ENCODE data around the gene TCF12.

TCF12 gene

DNA sequence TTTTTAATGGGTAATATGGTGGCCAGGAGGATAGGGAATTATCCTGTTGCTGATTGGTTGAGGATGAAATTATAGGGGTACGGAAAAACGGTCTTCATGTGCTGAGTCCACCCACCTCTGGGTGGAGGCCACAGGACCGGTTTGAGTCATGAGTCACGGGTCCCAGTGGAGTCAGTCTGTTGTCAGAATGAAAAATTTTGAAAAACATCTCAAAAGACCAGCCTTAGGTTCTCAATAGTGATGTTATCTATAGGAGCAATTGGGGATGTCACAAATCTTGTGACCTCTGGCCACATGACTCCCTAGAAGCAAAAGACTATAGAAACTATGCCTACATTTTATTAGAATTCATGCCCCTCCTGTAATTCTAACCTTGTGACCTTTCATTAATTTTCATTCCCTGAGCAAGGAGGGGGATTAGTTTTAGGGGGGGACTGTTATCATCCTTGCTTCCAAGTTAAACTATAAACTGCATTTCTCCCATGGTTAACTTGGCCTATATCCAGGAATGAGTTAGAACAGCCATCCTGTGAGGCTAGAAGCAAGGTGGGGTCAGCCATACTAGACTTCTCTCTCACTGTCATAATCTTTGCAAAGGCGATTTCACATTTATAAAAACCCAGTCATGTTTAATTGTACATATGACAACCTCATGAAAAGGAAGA is 101.2 kb downstream of the TCF12 start:
- no peak for DNase-seq

DNA sequence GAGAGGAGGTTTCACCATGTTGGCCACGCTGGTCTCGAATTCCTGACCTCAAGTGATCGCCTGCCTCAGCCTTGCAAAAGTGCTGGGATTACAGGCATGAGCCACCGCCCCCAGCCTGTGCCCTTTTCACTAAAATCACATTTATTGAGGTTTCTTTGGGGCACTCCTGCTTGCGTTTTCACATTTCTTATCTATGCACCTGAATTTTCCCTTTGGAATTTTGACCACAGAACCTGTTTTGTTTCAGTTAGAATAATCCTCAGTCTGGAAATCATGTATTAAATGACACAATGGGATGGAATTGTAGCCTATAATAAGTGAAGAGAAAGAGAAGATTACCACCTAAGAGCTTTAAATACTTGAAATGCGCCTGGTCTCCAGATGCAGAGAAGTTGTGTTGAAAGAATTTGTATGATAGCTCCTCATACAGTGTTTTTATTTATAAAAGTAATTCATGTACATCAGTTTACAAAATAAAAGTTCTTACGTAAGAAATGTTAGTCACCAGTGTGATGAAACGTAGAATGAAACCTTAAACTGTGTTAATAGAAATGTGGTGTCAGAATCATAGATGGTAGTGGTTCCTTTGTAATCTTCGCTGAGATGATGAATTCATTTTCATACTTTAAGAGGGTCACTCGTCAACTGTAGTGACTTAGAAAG is 107.0 kb downstream of the TCF12 start:
- DNase-seq = no peak

DNA sequence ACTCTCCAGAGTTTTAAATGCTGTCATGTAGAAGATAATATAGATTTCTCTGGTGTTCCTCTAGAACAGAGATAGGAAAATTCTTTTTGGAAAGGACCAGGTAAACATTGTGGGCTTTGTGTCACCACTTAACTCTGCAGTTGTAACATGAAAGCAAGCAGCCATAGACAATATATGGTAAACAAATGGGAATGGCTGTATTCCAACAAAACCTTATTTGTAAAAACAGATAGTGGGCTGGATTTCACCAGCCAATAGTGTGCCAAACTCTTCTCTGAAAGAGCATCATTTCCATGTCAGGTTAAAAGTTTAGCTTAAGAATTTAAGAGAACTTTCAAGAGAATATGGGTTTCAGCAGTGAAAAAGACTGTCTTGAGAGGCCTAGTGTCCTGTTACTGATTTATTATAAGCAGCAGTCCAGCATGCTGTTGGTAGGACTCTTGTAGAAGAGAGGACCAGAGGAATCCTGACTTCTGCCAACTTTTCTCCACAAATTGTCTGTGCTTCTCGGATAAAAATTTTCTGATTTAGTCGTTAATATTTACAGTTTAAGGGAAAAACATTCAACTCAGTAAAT is 107.7 kb downstream of the TCF12 start:
- no peak for DNase-seq

- DNase-seq = no peak
Measured at GRCh38 chr15:57027596-57027995, 109.2 kb downstream of the TCF12 start.

DNA sequence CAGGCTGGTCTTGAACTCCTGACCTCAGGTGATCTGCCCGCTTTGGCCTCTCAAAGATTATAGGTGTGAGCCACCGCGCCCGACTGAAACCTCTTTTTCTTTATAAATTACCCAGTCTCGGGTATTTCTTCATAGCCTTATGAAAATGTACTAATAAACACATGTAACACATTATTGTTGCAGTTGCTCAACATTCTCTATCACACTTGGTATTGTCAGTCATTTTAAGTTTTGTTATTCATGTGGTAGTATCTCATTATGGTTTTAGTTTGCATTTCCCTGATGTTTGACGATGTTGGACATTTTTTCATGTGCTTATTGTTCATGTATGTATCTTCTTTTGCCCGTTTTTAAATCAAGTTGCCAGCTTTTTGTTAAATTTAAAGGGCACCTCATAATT is 109.7 kb downstream of the TCF12 start:
- no peak for DNase-seq

- no peak for DNase-seq
Measured at GRCh38 chr15:57030011-57030410, 111.6 kb downstream of the TCF12 start.

GRCh38 chr15:57031082-57031481 is 112.6 kb downstream of the TCF12 start:
- DNase-seq = no peak

- DNase-seq = peak in 8 of 14 donors; percentile 7 to 50 (median 21)
Measured at GRCh38 chr15:57031605-57032004, 113.2 kb downstream of the TCF12 start.

- DNase-seq = no peak
Measured at GRCh38 chr15:57032338-57032737, 113.9 kb downstream of the TCF12 start.

- no peak for DNase-seq
Measured at GRCh38 chr15:57033715-57034439, 115.4 kb downstream of the TCF12 start.

DNA sequence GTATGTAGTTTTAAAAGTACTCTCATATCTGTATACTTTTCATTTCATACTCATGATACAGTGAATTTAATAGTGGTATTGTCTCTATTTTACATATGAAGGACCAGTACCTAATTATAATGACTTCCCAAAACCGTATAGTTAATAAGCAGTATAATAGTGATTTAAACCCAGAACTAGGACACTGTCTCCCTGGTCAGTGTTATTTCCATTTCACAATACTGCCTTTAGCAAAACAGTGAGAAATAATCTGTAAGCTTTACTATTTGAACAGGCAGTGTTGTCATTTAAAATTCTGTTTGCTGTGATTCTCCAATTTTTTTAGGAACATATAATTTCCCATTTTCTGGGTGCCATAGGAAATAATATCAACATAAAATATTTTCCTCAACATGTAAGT is 116.2 kb downstream of the TCF12 start:
- DNase-seq = no peak

GRCh38 chr15:57035664-57036063 is 117.2 kb downstream of the TCF12 start:
- DNase-seq = no peak

- DNase-seq = no peak
Measured at GRCh38 chr15:57036352-57036751, 117.9 kb downstream of the TCF12 start.

- no peak for DNase-seq
Measured at GRCh38 chr15:57037548-57037947, 119.1 kb downstream of the TCF12 start.

- no peak for DNase-seq
Measured at GRCh38 chr15:57038040-57038439, 119.6 kb downstream of the TCF12 start.

- DNase-seq = no peak
Measured at GRCh38 chr15:57038496-57038895, 120.1 kb downstream of the TCF12 start.

DNA sequence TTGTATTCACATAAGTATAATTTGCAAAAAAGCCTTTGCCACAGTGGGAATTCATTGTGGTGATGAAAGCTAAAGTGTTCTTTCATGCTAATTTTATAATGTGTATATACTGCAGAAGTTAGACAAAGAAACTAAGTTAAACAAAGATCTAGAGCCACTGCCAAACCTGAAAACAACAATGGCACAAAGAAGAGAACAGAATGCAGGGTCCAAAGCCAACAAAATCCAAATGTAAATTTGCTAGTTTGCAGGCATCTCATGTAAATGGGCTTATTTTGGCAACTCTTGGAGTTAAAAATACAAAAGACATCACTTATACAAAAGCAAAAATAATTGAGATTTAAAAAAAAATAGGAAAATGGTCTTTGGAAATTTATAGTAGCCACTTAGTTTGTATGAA is 123.0 kb downstream of the TCF12 start:
- DNase-seq = no peak

- no peak for DNase-seq
Measured at GRCh38 chr15:57044072-57044702, 125.7 kb downstream of the TCF12 start.

- DNase-seq = no peak
Measured at GRCh38 chr15:57044970-57045369, 126.5 kb downstream of the TCF12 start.

DNA sequence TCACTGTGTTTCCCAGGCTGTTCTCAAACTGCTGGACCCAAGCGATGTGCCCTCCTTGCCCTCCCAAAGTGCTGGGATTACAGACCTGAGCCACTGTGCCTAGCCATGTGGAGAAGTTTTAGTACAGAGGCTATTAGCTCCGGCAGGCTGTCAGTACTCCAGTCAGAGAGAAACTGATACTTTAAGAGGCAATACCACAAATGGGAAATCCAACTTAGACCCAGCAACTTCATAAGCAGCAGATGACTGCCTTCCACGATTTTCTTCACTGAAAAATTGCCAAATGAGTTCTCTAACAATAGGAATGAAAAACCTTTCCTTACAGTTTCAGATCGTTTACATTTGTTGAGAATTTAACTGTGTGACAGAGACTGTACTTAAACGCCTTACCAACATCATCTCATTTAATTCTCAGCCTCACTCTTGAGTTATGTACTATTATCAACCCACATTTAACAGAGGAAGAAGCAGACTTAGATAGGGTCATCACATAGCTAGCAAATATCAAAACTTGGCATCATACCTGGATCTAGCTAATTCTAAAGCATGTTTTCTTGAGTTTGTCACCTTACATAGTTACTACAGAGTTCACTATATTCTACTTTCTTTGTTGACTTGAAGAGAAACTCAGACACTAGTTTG is 127.4 kb downstream of the TCF12 start:
- no peak for DNase-seq

DNA sequence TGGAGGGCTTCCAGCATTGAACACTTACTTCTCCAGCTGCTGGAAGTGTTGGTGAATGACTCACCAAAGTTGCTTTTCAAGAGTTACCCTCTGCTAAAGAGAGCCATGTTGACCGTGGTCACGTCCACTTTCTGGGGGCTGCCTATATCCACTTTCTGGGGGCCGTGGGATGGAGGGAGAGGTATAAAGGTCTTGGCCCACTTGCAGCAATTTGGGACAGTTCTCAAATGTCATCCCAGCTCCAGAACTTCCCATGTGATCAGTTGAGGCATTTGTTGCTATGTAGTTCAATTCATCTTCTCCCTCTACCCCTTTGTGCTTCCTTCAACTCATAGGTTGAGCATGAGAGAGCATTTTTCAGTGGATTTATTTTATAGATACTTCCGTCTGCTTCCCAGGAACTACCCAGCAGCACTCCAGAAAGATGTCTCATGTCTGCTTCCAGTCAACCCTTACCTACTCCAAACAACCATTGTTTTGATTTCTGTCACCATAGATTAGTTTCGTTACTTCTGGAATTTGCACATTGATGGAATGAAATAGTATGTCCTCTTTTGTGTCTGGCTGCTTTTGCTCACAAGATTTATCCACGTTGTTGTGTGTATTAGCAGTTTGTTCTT is 130.6 kb downstream of the TCF12 start:
- DNase-seq = no peak

DNA sequence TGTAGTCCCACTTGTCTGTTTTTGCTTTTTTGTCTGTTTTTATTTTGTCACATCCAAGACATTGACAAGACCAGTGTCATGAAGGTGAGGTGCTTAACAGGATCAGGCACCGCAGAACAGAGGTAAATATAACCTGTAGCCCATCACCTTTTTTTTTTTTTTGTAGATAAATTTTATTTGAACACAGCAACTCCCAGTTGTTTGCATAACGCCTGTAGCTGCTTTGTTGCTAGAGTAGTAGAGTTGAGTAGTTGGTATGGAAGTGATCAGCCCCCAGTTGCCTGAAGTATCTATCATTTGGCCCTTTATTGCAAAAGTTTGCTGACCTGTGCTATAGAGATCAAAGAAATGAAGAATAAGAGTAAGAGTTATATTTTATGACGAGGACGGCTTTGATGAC is 135.0 kb downstream of the TCF12 start:
- no peak for DNase-seq

Data from C1 segment of cervical spinal cord (tissue), 14 donors.